ENCODE data around the gene COG5. TPM values are rescaled to one million over a fixed set of nuclear protein-coding genes. Genes with fewer than 3 reads are reported as not detected.

COG5 gene
- total RNA-seq, 1 experiment from 2014 or later = 23.6 TPM

DNA sequence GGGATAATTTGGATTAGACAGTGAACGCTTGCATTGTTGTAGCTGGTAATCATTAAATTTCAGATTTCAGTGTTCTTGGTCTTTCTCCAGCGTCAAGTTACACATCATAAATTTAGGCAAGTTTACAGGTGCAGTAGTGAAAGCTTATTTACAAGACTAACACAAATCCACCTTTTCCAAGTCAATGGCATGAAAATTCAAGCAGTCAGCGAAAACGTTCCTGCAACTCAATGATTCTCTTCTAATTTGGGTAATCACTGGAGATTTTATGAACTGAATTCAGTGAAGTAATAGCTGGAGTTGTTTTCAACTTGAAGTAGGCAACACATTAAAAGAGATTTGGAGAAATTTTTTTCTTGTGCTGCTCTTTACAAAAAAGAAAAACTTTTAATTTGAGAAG is 34.2 kb upstream of the COG5 start:
- no peak for DNase-seq
- TF ChIP-seq, protein P1, sequence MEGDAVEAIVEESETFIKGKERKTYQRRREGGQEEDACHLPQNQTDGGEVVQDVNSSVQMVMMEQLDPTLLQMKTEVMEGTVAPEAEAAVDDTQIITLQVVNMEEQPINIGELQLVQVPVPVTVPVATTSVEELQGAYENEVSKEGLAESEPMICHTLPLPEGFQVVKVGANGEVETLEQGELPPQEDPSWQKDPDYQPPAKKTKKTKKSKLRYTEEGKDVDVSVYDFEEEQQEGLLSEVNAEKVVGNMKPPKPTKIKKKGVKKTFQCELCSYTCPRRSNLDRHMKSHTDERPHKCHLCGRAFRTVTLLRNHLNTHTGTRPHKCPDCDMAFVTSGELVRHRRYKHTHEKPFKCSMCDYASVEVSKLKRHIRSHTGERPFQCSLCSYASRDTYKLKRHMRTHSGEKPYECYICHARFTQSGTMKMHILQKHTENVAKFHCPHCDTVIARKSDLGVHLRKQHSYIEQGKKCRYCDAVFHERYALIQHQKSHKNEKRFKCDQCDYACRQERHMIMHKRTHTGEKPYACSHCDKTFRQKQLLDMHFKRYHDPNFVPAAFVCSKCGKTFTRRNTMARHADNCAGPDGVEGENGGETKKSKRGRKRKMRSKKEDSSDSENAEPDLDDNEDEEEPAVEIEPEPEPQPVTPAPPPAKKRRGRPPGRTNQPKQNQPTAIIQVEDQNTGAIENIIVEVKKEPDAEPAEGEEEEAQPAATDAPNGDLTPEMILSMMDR (IDR thresholded peaks at IDR 0.05; ENCODE audit: unreplicated experiment) = no peak
- CTCF ChIA-PET = no interaction called here
- Mint-ChIP-seq H3K9me3 (ENCODE audit: low read depth, unreplicated experiment) (no peaks in the 10 kb centered on the region), H3K36me3 (ENCODE audit: insufficient read depth, unreplicated experiment) (peaks cover 8% of the 10 kb centered on the region), H3K27me3 (ENCODE audit: unreplicated experiment) (no peaks in the 10 kb centered on the region), H3K4me3 (ENCODE audit: low read depth, unreplicated experiment) (no peak overlapping the region), H3K27ac (ENCODE audit: unreplicated experiment) (no peak overlapping the region), H3K4me1 (ENCODE audit: low read depth, unreplicated experiment) (no peaks in the 10 kb centered on the region)
- BruUV-seq (replicated peaks) = no TSS peak
- intact Hi-C loops (cut with micrococcal nuclease; ENCODE audit: unreplicated experiment) = no loop called here

DNA sequence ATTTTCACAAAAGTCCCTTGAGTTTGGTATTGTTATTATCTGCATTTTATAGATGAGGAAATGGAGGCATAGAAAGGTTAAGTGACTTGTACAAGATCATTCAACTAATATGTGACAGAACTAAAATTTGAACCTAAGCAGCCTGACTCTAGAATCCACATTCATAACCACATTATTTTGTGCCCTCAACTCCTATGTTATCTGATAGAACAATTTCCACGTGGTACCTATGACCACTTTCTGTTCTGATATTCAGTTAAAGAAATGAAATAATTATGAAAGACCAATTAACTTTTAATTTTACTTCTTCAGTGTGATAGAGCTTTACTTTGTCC is 33.8 kb upstream of the COG5 start:
- DNase-seq = no peak
- Mint-ChIP-seq H3K9me3 (ENCODE audit: low read depth, unreplicated experiment) (no peaks in the 10 kb centered on the region), H3K27me3 (ENCODE audit: unreplicated experiment) (no peaks in the 10 kb centered on the region), H3K36me3 (ENCODE audit: insufficient read depth, unreplicated experiment) (peaks cover 8% of the 10 kb centered on the region), H3K4me1 (ENCODE audit: low read depth, unreplicated experiment) (no peaks in the 10 kb centered on the region), H3K27ac (ENCODE audit: unreplicated experiment) (no peak overlapping the region), H3K4me3 (ENCODE audit: low read depth, unreplicated experiment) (no peak overlapping the region)
- CTCF ChIA-PET = no interaction called here
- BruUV-seq (replicated peaks) = no TSS peak
- TF ChIP-seq, protein P1 (IDR thresholded peaks at IDR 0.05; ENCODE audit: unreplicated experiment) = no peak
- intact Hi-C loops (cut with micrococcal nuclease; ENCODE audit: unreplicated experiment) = no loop called here

DNA sequence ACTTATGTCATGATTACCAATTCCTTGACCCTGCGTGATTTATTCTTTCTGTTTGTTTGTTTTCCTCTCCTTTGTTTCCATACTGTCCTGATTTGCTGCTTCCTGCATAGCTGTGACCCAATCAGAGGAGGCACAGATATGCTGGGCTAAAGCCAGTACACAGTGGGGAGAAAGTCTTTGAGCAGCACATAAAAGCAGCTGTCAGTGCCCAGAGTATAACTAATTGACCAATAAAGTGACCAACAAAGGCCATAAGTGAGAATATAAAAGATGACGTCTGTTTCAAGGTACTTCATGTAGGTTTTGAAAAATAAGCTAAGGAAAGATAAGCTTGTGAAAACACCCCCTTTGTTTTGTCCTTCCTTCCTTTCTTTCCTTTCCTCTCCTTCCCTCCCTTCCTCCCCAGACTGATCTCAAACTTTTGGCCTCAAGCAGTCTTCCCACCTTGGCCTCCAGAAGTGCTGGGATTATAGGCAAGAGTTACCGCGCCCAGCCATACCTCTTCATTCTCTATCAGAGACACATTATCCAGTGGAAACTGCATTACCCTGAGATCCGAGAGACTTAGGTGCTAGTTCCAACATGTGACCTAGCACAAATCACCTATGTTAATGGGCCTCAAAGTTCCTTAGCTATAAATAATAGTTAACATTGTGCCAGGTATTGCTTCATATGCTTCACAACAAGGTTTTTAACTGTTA is 33.3 kb upstream of the COG5 start:
- BruUV-seq (replicated peaks) = no TSS peak
- H3K27ac Mint-ChIP-seq (ENCODE audit: unreplicated experiment) = no peak overlapping the region
- TF ChIP-seq, protein P1 (IDR thresholded peaks at IDR 0.05; ENCODE audit: unreplicated experiment) = no peak
- no peaks in the 10 kb centered on the region for H3K4me1 Mint-ChIP-seq (ENCODE audit: low read depth, unreplicated experiment)
- H3K36me3 Mint-ChIP-seq (ENCODE audit: insufficient read depth, unreplicated experiment) = peaks cover 8% of the 10 kb centered on the region
- CTCF ChIA-PET = no interaction called here
- no peaks in the 10 kb centered on the region for H3K9me3 Mint-ChIP-seq (ENCODE audit: low read depth, unreplicated experiment)
- H3K27me3 Mint-ChIP-seq (ENCODE audit: unreplicated experiment) = no peaks in the 10 kb centered on the region
- intact Hi-C loops (cut with micrococcal nuclease; ENCODE audit: unreplicated experiment) = no loop called here
- DNase-seq = no peak
- H3K4me3 Mint-ChIP-seq (ENCODE audit: low read depth, unreplicated experiment) = no peak overlapping the region

DNA sequence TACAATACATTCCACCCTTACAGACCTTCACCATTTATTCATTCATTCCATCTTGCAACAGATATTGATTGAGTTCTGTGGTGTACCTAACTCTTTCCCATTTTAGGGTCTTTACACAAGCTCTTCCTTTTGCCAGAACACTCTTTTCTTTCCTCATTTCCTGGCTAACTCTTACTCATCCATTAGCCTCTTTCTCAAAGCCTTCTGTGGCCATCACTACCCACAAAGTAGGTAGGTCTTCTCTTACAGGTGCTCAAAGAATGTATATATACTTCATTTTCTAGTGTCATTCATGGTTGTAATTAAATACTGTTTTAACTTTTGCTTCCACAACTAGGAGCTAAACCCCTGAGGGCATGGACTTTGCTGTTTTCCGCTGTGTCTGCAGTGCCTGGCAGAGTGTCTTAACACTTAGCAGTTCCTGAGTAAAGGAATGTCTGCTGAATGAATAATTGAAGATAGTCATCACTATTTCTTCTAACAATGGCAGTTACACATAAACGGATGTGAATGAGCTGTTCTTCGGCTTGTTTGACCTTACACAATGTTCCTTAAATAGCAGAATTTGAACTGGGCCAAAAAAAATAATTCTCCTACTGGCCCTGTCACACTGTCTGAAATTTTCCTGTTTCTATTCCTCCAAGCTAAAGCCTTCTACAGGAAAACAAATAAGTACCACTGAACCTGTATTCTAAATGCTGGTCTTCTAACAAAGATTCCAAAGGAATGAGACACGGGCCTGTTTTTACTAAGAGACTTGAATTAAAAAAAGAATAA is 31.4 kb upstream of the COG5 start:
- no peak overlapping the region for H3K27ac Mint-ChIP-seq (ENCODE audit: unreplicated experiment)
- CTCF ChIA-PET = no interaction called here
- TF ChIP-seq, protein P1 (IDR thresholded peaks at IDR 0.05; ENCODE audit: unreplicated experiment) = no peak
- H3K36me3 Mint-ChIP-seq (ENCODE audit: insufficient read depth, unreplicated experiment) = peaks cover 12% of the 10 kb centered on the region
- H3K4me1 Mint-ChIP-seq (ENCODE audit: low read depth, unreplicated experiment) = no peaks in the 10 kb centered on the region
- no peak overlapping the region for H3K4me3 Mint-ChIP-seq (ENCODE audit: low read depth, unreplicated experiment)
- no TSS peak for BruUV-seq (replicated peaks)
- no peaks in the 10 kb centered on the region for H3K27me3 Mint-ChIP-seq (ENCODE audit: unreplicated experiment)
- DNase-seq = no peak
- no peaks in the 10 kb centered on the region for H3K9me3 Mint-ChIP-seq (ENCODE audit: low read depth, unreplicated experiment)
- intact Hi-C loops (cut with micrococcal nuclease; ENCODE audit: unreplicated experiment) = no loop called here

Measured in Calu3 (cell line).